Stomach (tissue), 4 donors: ENCODE data around the gene SH3GLB2.

Experiments used
- CTCF ChIP-seq, 7 experiments: fragments of 450-650 bp in 4 of 7; fragments of 200-600 bp in 3 of 7; sonication (generic) in 3 of 7; IDR thresholded peaks; one replicate each; pipeline ENCODE4 v1.5.1; 2016 to 2019; ENCODE audit warnings: antibody characterized with exemption in 7 of 7, control low read depth in 2 of 7, mild to moderate bottlenecking in 1 of 7
- POLR2A ChIP-seq, 4 donors: fragments of 450-650 bp; IDR thresholded peaks; one replicate each; pipeline ENCODE4 v1.6.1; 2016; ENCODE audit warnings: antibody characterized with exemption in 4 of 4, control low read depth in 2 of 4, mild to moderate bottlenecking in 1 of 4, moderate library complexity in 1 of 4
- POLR2AphosphoS5 ChIP-seq, 3 donors: sonication (generic); formaldehyde crosslinking; IDR thresholded peaks; one replicate each; pipeline ENCODE4 v1.6.1; 2016; ENCODE audit warnings: antibody characterized with exemption in 3 of 3

GRCh38 chr9:129032541-129033159, 4.5 kb upstream of the SH3GLB2 start:
- TF ChIP-seq POLR2A (IDR thresholded peaks at IDR 0.05) = no peak
- TF ChIP-seq POLR2AphosphoS5 (IDR thresholded peaks at IDR 0.05) = no peak
- no peak for TF ChIP-seq CTCF (IDR thresholded peaks at IDR 0.05)
